ENCODE results near the gene HBP1.

GRCh38 chr7:107209565-107209964, 40.8 kb downstream of the HBP1 start:
- TF ChIP-seq POLR2A (IDR thresholded peaks at IDR 0.05; ENCODE audit: low read depth, low read length) = no peak
- no peak for TF ChIP-seq POLR2AphosphoS5 (IDR thresholded peaks at IDR 0.05; ENCODE audit: low read depth, low read length)
- TF ChIP-seq TAF1 (IDR thresholded peaks at IDR 0.05; ENCODE audit: borderline replicate concordance, low read depth, low read length) = no peak

Measured in GM12892 (cell line).